ENCODE data around the gene ENPP7.

Gene ENPP7

GRCh38 chr17:79777120-79777893 is 46.6 kb downstream of the ENPP7 start:
- Histone ChIP-seq H3K4me3 (ENCODE audit: insufficient read length, low read depth) (peak overlapping the region; percentile 42), H3K27me3 (ENCODE audit: insufficient read depth, insufficient read length) (peaks cover 8% of the 10 kb centered on the region), H3K36me3 (ENCODE audit: insufficient read depth, insufficient read length, low read length) (peaks cover 31% of the 10 kb centered on the region), H3K9ac (ENCODE audit: insufficient read length, low read depth) (peak overlapping the region; percentile 82), H3K9me3 (ENCODE audit: insufficient read depth, low read length) (no peaks in the 10 kb centered on the region), H3K4me1 (ENCODE audit: insufficient read depth, insufficient read length) (peaks cover 21% of the 10 kb centered on the region)
- TF ChIP-seq ZNF274 (IDR thresholded peaks at IDR 0.05; ENCODE audit: low read depth, low read length), result no peak
- TF ChIP-seq SUZ12 (IDR thresholded peaks at IDR 0.05; ENCODE audit: extremely low read depth, insufficient read depth, insufficient read length), result no peak
- no peak for TF ChIP-seq YY1 (IDR thresholded peaks at IDR 0.05; ENCODE audit: insufficient read depth, insufficient read length)
- peak; percentile 49 for DNase-seq (ENCODE audit: low read depth, low spot score)

DNA sequence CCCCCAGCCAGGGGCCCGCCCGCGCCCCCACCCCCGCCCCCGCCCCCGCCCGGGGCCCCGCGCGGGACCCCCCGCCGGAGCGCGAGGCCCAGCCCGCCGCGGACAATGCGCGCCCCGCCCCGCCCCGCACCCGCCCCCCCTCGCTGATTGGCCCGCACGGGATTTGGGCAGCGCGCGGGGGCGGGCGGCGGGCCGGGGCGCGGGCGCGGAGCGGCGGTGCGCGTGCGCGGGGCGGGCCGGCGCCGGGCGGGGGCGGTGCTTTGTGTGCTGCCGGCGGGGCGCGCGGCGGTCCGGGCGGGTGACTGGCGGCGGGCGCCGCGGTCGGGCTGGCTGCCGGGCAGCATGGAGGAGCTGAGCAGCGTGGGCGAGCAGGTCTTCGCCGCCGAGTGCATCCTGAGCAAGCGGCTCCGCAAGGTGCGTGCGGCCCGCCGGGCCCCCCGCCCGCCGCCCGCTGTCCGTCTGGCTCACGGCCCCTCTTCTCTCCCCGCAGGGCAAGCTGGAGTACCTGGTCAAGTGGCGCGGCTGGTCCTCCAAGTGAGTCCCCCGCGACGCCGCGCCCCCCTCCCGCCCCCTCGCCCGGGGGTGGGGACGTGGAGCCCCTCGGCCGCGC is 47.3 kb downstream of the ENPP7 start, which contains the start of gene CBX2:
CBX2 (plus strand) TSS at position 255 of the 610 bp plus-strand sequence; CDS start at position 343, 88 bp downstream.
- no peak for TF ChIP-seq SUZ12 (IDR thresholded peaks at IDR 0.05; ENCODE audit: extremely low read depth, insufficient read depth, insufficient read length)
- TF ChIP-seq ZNF274 (IDR thresholded peaks at IDR 0.05; ENCODE audit: low read depth, low read length), result no peak
- Histone ChIP-seq H3K9ac (ENCODE audit: insufficient read length, low read depth) (peak within 1 kb of the TSS; percentile 95), H3K4me3 (ENCODE audit: insufficient read length, low read depth) (peak within 1 kb of the TSS; percentile 78), H3K36me3 (ENCODE audit: insufficient read depth, insufficient read length, low read length) (peaks cover 38% of the 10 kb centered on the region), H3K27me3 (ENCODE audit: insufficient read depth, insufficient read length) (peaks cover 8% of the 10 kb centered on the region), H3K9me3 (ENCODE audit: insufficient read depth, low read length) (no peaks in the 10 kb centered on the region), H3K4me1 (ENCODE audit: insufficient read depth, insufficient read length) (peaks cover 21% of the 10 kb centered on the region)
- DNase-seq (ENCODE audit: low read depth, low spot score), result no peak

DNA sequence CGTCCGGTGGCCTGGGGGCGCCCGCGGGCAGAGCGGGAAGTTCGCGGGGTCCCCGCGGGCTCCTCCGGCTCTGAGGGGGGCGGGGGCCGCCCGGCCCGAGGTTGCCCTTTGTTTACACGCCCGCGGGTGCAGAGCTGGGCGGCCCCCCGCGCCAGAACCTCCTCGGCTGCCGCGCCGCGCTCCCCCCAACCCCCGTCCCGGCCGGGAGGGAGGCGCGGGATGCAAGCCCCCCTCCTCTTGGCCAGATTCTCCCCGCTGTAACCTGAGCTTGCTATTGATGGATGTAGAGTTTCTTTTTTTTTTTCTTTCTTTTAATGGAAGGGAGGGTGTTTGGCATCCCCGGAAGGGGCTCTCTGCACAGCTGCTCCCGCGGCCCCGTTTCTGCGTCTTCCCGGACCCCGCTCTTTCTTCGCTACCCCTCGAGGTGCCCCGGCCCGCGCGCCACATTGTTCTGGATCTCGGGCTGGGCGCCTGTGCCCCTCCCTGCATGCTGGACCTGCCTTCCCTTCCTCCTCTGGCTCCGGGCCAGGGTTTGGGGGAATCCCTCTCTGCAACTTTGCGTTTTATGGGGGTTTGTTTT is 47.9 kb downstream of the ENPP7 start:
- no peak for TF ChIP-seq ZNF274 (IDR thresholded peaks at IDR 0.05; ENCODE audit: low read depth, low read length)
- no peak for TF ChIP-seq SUZ12 (IDR thresholded peaks at IDR 0.05; ENCODE audit: extremely low read depth, insufficient read depth, insufficient read length)
- TF ChIP-seq YY1 (IDR thresholded peaks at IDR 0.05; ENCODE audit: insufficient read depth, insufficient read length), result no peak

GRCh38 chr17:79779084-79779529 is 48.4 kb downstream of the ENPP7 start:
- Histone ChIP-seq H3K36me3 (ENCODE audit: insufficient read depth, insufficient read length, low read length) (peaks cover 49% of the 10 kb centered on the region), H3K27me3 (ENCODE audit: insufficient read depth, insufficient read length) (peaks cover 8% of the 10 kb centered on the region), H3K4me3 (ENCODE audit: insufficient read length, low read depth) (peak overlapping the region; percentile 78), H3K9ac (ENCODE audit: insufficient read length, low read depth) (peak overlapping the region; percentile 95), H3K9me3 (ENCODE audit: insufficient read depth, low read length) (no peaks in the 10 kb centered on the region), H3K4me1 (ENCODE audit: insufficient read depth, insufficient read length) (peaks cover 21% of the 10 kb centered on the region)
- DNase-seq (ENCODE audit: low read depth, low spot score), result no peak
- no peak for TF ChIP-seq ZNF274 (IDR thresholded peaks at IDR 0.05; ENCODE audit: low read depth, low read length)
- no peak for TF ChIP-seq YY1 (IDR thresholded peaks at IDR 0.05; ENCODE audit: insufficient read depth, insufficient read length)
- TF ChIP-seq SUZ12 (IDR thresholded peaks at IDR 0.05; ENCODE audit: extremely low read depth, insufficient read depth, insufficient read length), result no peak

More for the DNA sequence above, 47.9 kb downstream of the ENPP7 start:
- Histone ChIP-seq H3K9ac (ENCODE audit: insufficient read length, low read depth) (peak overlapping the region; percentile 95), H3K4me3 (ENCODE audit: insufficient read length, low read depth) (peak overlapping the region; percentile 78), H3K9me3 (ENCODE audit: insufficient read depth, low read length) (no peaks in the 10 kb centered on the region), H3K4me1 (ENCODE audit: insufficient read depth, insufficient read length) (peaks cover 21% of the 10 kb centered on the region), H3K36me3 (ENCODE audit: insufficient read depth, insufficient read length, low read length) (peaks cover 44% of the 10 kb centered on the region), H3K27me3 (ENCODE audit: insufficient read depth, insufficient read length) (peaks cover 8% of the 10 kb centered on the region)
- no peak for DNase-seq (ENCODE audit: low read depth, low spot score)

GRCh38 chr17:79779661-79780365 is 49.1 kb downstream of the ENPP7 start:
- no peak for DNase-seq (ENCODE audit: low read depth, low spot score)

GRCh38 chr17:79781012-79781650 is 50.4 kb downstream of the ENPP7 start:
- Histone ChIP-seq H3K4me3 (ENCODE audit: insufficient read length, low read depth) (no peak overlapping the region), H3K36me3 (ENCODE audit: insufficient read depth, insufficient read length, low read length) (peaks cover 69% of the 10 kb centered on the region), H3K27me3 (ENCODE audit: insufficient read depth, insufficient read length) (no peaks in the 10 kb centered on the region)

More at GRCh38 chr17:79779661-79780365, 49.1 kb downstream of the ENPP7 start:
- H3K4me1 ChIP-seq (ENCODE audit: insufficient read depth, insufficient read length), result peaks cover 15% of the 10 kb centered on the region
- no peaks in the 10 kb centered on the region for H3K9me3 ChIP-seq (ENCODE audit: insufficient read depth, low read length)
- H3K4me3 ChIP-seq (ENCODE audit: insufficient read length, low read depth), result peak overlapping the region; percentile 78
- TF ChIP-seq SUZ12 (IDR thresholded peaks at IDR 0.05; ENCODE audit: extremely low read depth, insufficient read depth, insufficient read length) (no peak), ZNF274 (IDR thresholded peaks at IDR 0.05; ENCODE audit: low read depth, low read length) (no peak), YY1 (IDR thresholded peaks at IDR 0.05; ENCODE audit: insufficient read depth, insufficient read length) (no peak)
- peaks cover 4% of the 10 kb centered on the region for H3K27me3 ChIP-seq (ENCODE audit: insufficient read depth, insufficient read length)
- peak overlapping the region; percentile 95 for H3K9ac ChIP-seq (ENCODE audit: insufficient read length, low read depth)
- H3K36me3 ChIP-seq (ENCODE audit: insufficient read depth, insufficient read length, low read length), result peaks cover 57% of the 10 kb centered on the region

More at GRCh38 chr17:79781012-79781650, 50.4 kb downstream of the ENPP7 start:
- H3K4me1 ChIP-seq (ENCODE audit: insufficient read depth, insufficient read length), result peaks cover 21% of the 10 kb centered on the region
- no peaks in the 10 kb centered on the region for H3K9me3 ChIP-seq (ENCODE audit: insufficient read depth, low read length)
- TF ChIP-seq ZNF274 (IDR thresholded peaks at IDR 0.05; ENCODE audit: low read depth, low read length), result no peak
- TF ChIP-seq SUZ12 (IDR thresholded peaks at IDR 0.05; ENCODE audit: extremely low read depth, insufficient read depth, insufficient read length), result no peak
- TF ChIP-seq YY1 (IDR thresholded peaks at IDR 0.05; ENCODE audit: insufficient read depth, insufficient read length), result no peak
- H3K9ac ChIP-seq (ENCODE audit: insufficient read length, low read depth), result peak overlapping the region; percentile 39
- DNase-seq (ENCODE audit: low read depth, low spot score), result no peak
